CD4-positive, alpha-beta T cell treated with Interleukin-17A for 4 hours (primary cell): ENCODE data around the gene NRXN3.

Experiments used
- DNase-seq: peaks from one replicate; pipeline ENCODE4 v3.0.0-alpha.2; 2020; ENCODE audit warnings: mixed read lengths

The NRXN3 gene

DNA sequence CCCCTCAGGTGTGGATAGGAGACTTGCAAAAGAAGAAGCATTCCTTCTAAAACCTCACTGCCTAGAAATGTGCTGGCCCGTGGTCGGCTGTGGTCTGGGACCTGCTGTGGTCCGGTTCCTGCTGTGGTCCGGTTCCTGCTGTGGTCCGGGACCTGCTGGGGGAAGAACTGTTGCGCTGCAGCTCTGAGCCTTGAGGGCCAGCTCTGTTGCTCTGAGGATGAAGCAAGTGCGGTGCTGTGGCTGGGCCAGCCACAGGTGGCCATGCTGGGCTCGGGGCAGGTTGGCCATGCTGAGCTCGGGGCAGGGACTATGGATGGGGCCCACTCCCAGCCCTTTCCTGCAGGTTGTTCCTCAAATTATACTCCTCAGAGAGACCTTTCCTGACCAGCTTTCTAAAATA, 5.2 kb downstream of the NRXN3 start:
- no peak for DNase-seq

DNA sequence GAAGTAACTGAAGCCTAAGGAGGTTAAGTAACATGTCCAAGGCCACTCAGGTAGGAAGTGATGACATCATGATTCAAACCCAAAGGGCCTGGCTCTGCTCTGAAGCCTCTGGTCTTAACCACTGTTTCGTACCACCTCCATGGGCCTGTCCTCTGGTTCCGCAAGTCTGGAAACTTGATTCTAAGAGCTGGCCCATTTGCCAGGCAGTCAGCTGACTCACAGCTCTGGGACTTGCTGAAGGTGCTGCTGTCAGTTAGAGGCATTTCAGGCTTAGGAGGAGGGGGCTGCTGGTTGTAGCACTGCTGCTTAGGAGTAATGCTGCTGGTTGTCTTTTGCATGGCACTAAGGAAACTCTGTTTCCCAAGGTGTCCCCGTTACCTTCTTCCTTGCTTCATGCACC, 7.9 kb downstream of the NRXN3 start:
- no peak for DNase-seq

DNA sequence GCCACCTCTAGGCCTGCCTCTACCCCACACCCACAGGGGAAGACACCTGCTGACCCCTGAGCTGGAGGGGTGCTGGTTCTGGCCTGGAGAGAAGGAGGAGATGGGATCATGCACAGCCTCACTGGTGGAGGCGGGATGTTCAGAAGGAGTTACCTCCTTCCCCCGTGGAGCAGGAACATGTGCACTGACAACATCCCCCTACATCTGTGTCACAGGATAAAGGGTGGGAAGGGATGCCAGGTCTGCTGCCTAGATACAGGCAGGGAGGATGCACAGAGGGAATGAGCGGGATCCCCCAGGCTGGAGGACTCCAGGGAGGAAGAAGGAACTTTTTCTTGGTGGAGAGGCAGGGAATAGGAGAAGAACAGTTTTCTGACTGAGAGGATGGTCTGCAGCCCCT, 8.8 kb downstream of the NRXN3 start:
- no peak for DNase-seq

DNA sequence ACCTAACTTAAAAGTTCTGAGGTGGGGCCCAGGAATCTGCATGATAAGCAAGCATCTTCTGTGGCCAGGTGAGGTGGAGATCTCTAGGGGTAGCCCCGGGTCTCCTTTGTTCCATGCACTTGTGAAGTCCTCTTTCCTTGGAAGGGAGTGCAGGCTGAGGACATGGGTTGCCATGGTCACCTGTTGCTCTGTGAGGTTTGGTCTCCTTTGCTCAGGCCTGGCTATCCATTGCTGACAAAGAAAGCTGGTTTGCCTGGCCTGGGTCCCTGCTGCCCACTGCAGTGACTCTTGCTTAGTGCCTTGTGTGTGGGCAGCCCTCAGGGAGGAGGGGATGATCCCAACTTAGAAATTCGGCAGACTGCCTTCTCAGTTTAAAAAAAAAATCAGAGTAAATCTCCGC, 11.1 kb downstream of the NRXN3 start:
- DNase-seq = no peak

DNA sequence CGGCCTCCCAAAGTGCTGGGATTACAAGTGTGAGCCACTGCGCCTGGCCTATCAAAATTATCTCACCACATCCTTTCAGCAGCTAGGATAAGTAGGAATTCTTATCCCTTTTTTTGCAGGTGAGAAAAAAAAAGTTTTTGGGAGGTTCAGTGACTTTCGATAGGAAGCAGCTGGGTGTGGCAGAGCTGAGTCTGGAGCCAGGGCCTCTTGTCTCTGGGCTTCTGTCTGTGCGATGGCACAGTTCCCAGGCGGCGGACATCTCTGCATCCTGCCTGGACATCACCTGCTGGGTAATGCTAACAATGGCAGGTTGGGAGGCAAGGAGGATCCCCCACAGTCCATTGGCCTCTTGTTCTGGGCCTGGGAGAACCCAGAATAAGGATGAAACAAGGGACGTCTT, 12.5 kb downstream of the NRXN3 start:
- DNase-seq = no peak

DNA sequence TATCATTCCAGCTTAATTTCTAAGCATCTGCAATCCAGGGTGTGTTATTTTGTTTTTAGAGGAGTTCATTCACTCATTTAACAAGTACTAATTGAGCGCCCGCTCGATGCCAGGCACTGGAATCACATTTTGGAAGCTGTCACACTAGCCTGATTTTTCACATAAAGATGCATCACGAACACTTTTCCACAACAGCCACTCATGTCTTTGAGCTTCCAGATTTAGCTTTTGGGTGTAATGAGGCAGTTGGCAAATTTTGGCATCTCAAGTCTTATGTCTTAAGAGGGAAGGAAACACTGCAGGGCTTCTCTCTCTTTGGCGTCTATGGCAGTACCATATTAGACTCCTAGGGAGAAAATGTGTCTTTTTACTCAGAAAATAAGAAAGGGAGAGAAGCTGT, 14.0 kb downstream of the NRXN3 start:
- DNase-seq = no peak

DNA sequence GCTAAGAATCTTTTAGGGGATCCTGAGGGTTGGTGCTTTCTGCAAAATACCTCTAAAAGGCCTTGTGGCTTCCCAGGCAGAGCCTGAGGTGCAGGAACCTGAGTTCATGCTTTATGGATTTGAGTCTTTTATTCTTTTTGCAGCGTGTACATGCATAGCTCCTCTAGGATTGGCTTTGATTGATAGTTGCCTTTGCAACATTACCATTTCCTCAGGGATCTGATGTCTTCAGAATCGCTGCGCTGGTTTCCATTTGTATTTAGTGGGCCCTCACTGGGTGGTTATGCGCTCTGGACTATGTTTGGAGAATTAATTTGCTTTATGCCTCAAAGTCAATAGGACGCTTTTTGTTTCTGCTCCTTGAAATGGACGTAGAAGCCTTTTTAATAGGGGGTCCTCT, 16.1 kb downstream of the NRXN3 start:
- no peak for DNase-seq

DNA sequence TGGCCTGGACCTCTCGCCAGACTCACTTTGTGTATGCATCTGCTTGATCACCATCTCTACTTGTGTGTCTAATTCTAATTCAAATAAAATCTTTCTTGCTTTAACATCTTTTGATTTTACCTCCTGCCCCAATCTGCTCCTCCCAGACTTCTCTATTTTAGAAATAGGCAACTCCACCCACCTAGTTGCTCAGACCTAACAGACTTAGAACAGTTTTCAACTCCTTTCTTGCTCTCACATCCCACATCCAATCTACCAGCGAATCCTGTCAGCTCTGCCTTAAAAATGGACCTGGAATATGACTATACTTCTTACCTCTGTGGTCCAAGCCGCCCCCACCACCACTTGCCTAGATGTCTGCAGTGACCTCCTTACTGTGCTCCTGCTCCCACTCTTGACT, 18.7 kb downstream of the NRXN3 start:
- DNase-seq = no peak

DNA sequence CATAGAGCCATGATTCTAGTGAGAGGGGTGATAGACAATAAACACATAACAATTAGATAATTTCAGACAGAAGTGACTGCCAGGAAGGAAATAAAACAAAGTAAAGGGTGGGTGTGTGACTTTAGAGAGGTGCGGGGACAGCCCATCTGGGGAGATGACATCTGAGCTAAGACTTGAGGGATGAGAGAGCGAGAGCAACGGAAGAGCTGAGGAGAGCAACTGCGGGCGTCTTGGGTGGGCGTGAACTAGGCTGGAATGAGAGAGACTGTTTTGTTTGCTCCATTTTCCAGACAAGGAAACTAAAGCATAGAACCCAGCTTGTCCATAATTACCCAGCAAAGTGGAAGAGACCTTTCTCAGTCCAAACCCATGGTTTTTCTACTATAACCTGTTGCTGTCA, 25.3 kb downstream of the NRXN3 start:
- DNase-seq = no peak

DNA sequence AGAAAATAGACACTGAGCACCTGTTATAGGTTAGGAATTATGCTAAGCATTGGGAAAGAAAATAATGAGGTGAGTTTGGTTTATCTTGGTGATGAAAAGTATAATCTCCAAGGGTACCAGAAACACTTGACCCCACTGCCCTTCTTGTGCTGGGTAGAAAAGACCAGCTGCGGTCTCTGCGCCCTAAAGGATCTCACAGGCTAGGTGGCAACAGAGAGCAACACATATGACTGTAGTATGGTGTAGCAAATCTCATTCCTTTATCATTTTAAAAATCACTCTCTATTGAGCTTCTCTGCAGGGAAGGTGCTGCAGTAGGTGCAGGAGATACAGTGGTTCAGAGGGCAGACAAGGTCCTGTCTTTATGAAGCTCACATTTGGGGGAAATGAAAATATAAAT, 26.1 kb downstream of the NRXN3 start:
- DNase-seq = no peak

DNA sequence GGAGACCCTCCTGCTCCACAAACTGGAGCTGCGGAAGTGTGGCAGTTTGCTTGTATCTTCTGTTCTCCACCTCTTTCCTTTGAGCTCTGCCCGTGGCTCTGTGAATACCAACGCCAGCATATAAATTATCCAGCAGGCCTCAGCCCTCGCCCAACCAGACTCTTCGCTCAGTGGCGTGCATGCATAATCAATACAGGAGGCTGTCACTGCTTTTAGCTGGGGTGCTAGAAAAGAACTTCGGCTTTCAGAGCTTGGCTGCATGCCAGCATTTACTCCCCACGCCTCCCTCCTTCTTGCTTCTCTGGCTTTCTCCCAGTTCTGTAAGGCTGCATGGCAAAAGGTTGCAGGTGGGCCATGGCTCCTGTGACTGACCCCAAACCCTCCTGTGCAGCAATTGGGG, 26.9 kb downstream of the NRXN3 start:
- DNase-seq = no peak

DNA sequence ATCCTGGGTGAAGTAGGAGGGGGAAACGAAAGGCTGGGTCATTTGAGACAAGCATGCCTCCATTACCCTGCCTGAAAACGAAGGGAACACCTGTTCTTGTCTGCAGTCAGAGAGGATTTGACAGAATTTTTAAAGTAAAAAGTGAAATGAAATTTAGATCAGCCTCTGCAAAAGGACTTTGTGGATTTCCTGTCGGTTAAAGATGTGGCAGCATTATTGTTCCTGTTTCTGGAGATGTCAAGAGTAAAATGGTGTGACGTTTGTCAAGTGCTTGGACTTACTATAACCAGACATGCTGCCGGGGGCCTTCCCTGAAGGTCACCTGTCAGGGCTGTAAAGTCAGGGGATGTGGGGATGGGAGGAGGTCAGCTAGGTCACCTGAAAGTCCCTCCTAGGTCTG, 32.0 kb downstream of the NRXN3 start:
- no peak for DNase-seq

DNA sequence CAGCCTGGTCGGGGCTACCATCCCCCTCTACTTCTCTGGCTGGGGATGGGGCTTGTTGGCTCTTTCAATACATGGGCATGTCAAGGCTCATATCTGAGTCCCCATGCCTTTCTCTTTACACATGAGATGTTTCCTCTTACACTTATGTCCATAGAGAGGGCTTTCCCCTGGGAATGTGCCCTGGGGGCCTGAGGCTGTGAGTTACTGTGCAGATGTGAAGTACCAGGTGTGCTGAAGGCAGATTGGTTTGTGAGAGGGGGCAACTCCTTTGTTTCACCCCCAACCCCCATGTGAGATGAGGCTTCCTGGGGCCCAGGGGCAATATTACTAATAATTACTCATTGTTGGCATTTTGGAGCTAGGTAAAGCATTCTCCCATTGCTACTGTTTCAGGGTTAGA, 32.8 kb downstream of the NRXN3 start:
- DNase-seq = no peak

DNA sequence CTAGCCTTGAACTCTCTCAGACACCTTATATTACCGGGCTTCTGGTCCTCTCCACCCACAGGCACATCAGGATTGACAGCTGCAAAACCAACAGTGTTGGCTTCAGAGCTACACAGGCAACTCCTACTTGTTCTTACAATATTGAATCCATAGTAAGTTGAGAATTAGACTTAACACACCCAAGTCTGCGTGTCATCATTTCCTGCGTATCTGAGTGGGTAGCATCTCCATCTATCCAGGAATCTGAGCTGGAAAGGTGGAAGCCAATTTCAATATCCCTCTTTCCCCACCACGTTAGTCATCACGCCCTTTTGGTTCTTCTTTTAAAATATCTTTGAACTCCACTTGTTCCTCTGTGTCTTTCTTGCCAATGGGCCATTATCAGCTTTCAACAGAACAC, 37.2 kb downstream of the NRXN3 start:
- DNase-seq = no peak

DNA sequence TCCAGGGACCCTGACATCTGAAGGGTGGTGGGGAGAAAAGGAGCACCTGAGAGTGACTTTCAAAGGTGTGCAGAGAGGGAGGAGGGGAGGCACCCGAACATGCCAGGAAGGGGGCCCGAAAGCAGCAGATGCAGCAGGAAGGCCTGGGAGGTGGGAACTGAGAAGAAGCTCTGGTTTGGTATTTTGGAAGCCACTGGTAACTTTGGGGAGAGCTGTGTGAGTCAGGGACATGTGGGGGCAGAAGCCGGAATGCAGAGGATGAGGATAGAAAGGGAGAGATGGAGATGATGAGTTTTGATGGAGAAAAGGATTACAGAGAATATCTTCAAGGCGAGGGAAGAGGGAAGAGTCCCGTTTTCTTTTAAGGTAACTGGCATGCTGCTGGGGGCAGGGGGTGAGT, 50.1 kb downstream of the NRXN3 start:
- no peak for DNase-seq

DNA sequence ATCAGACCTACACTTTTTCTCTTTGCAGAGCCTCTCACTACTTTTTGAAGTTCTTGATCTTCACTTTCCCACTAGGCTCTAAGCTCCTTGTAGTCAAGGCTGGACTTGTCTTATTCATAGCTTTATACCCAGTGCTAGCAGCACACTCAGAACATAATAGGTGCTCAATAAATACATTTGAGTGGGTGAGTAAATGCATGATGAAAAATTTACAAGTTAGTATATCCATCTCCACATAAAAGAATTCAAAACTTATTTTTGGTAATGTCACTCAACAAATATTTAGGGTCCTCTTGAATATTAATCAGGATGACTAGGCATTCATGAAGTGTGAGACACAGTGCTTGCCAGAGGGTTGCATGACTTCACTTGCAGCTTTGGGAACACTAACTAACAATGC, 52.6 kb downstream of the NRXN3 start:
- no peak for DNase-seq

DNA sequence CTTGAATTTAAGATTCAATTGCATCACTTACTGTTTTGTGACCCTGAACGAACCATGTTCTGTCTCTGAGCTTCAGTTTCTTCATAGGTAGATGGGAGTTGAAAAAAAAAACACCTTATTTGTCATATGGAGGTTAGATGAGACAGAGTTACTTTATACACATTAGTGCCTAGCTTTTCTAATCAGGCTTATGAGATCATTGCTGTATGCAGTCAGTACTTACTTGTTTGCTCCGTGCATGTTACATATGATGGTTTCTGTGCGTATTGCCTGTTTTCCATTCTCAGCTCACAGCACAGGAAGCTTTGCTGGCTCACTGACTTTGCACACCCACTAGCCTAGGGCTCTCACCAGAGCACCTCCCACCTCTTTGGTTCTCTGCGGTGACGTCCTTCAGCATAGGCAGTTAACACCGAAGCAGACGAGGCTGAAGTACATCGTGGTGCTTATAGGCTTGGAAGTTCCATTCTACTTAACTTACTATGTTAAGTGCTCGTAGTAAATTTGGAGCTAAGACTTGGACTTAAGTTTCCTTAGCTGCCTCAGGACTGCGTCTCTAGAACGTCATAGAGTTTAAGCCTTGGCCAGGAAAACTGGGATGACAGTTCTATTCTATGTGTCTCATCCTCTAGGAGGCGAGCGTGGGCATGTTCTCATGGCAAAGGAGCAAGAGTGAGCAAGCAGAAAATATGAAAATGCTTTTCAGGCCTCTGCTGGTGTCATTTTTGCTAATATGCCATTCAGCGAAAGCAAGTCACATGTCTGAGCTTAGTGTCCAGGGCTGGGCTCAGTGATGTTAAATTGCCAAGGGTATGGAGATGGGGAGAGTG, 57.3 kb downstream of the NRXN3 start:
- no peak for DNase-seq

DNA sequence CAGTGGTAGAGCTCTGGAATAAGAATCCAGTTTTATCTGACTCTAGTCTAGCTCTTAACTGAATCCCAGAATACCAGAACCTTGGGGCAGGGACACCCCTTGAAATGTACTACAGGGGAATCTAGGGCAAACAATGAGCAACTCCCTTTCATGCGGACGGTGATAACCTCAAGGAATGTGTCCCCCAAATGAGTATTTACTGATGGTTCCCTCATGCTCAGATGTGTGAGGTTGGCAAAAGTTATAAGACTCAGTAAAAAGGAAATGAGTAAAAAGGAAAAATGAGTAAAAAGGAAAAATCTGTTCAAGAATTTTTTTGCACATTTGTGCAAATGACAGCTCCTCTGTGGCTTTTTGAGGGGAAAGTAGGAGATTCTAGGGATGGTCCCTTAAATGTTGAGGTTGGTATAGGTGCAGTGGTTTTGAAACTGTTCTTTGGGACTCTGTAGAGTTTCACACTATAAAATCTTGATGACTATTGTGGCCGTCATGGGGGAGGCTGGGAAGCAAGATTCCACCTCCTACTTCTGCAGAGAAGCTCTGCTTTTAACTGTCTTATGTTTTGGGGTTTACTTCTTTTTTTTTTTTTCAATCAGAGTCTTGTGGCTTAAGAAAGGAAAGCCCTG, 58.6 kb downstream of the NRXN3 start:
- DNase-seq = no peak

DNA sequence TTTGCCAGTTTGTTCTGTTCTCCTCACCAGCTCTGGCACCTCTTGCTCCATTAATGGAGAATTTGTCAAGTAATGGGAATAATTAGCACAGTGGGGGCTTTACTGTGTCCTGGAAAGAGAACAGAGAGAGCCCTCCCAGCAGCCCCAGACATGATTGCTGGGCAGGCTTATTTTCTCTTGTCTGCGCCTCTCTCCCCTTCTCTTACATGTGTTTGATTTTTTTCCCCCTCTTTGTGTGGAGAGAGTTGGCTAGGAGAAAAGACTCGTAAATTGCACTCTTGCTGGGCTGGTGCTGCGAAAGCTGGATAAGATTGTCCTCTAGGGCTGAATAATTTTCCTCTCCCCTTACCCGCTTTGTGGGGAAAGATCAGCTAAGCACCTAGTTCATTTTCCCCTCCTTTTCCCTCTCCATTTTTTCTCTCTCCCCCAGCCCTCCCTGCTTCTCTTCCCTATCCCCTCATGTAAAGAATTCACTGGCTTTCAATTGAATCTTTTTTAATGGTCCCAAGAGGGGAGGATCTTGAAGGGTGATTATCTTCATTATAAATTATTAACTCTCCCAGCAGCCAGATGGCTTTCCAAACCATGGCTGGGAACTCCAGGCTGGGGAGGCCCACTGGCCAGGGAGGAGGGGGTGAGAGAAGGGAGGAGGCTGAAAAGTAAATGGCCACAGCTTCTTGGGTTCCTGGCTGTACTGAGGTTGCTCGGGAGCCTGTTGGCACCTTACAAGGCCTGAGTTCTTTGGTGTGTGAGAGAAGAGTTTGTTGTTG, 62.2 kb downstream of the NRXN3 start:
- DNase-seq = no peak

DNA sequence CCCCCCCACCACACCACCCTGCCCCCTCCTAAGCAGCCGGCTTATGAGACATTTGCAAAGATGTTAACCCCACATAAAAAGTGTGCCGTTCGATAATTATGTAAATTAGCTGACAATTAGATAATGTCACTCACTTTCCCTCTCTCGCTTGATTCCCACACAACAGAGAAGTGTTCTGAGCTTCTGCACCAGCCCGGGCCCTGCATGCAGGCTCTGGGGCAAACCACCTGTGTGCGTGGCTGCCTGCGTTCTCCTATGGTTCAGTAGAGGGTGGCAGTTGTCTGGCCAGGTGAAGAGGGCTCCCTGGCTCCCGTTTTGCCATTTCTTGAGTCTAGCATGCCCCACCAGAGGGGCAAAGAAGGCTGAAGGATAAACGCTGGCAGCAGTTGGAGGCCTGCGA, 68.0 kb downstream of the NRXN3 start:
- no peak for DNase-seq

DNA sequence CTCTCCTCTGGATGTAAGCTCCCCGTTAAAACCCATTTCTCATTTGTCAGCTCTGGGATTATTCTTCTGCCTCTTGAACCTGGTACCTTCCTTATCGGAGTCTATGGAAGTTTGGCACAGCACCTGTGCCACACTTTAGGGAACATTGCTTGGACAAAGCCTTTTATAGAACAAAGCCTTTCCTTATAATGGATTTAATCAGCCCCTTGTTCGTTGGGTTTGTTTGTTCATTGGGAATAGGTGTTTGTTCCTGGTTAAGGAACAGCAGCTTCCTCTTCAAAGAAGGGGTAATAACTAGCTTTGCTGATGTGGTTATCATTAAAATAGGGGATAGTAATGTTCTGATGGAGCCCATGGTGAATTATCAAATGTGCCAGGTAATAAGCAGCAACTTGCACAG, 70.4 kb downstream of the NRXN3 start:
- no peak for DNase-seq

DNA sequence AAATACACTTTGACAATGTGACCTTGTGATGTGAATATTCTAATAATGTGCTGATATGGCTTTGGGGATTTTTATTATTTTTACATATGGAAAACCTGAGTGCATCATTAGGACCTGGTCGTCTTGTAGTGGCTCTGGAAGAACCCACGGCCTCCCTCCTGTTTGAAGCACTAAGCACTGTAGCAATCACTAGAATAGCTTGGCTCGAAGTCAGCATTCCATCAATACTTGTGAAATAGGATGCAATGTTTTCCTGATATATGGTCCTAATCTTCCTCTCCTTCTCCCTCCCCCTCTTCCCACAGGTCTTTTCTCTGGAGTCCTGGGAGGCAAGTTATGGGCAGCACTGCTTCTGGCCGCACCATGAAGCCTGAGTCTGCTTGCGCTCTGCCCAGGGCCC, 71.9 kb downstream of the NRXN3 start:
- DNase-seq = no peak

DNA sequence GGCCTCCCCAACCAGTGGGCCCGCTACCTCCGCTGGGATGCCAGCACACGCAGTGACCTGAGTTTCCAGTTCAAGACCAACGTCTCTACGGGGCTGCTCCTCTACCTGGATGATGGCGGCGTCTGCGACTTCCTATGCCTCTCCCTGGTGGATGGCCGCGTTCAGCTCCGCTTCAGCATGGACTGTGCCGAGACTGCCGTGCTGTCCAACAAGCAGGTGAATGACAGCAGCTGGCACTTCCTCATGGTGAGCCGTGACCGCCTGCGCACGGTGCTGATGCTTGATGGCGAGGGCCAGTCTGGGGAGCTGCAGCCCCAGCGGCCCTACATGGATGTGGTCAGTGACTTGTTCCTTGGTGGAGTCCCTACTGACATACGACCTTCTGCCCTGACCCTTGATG, 73.0 kb downstream of the NRXN3 start:
- DNase-seq = no peak

DNA sequence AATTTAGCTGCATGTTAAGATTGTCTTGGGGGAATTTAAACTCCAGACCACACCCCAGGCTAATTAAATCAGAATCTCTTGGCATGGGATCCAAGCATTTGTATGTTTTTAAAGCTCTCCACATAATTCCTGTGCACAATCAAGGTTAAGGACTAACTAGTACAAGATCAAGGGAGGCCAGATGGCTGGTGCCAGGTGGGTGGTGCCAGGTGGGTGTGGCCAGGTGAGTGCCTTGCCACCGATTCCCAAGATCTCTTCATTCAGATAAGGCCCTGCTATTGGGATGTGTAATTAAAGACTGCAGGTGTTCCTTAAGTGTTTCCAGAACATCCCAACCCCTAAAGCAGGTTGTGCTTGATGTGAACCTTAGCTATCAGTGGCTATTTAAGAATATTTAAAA, 75.1 kb downstream of the NRXN3 start:
- DNase-seq = no peak
